Dedifferentiated amniotic fluid mesenchymal stem cell (primary cell): ENCODE results near the gene MAU2.
"Not testable (repeated sequence)": the region's sequence is repeated elsewhere in the genome, so short reads cannot be mapped to it uniquely, and the experiment has no call there.

Experiments
- DNase-seq: peaks from one replicate; pipeline ENCODE4 v3.0.0-alpha.2; 2016; ENCODE audit errors: extremely low spot score

MAU2 gene

DNA sequence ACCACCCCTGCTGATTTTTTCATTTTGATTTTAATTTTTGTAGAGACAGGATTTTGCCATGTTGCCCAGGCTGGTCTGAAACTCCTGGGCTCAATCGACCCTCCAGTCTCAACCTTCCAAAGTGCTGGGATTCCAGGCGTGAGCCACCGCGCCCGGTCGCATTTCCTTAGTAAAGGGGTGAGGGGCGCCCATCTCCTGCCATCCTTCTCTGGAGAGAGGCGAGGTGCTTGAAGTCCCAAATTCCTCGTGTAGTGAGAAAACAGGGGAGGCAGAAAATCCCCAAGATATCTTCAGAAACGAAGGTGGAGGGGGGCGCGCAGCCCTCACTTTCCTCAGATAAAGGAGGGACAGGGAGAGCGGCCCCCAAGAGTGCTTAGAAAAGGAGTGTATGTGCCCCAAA, 63.9 kb downstream of the MAU2 start:
- DNase-seq = no peak

DNA sequence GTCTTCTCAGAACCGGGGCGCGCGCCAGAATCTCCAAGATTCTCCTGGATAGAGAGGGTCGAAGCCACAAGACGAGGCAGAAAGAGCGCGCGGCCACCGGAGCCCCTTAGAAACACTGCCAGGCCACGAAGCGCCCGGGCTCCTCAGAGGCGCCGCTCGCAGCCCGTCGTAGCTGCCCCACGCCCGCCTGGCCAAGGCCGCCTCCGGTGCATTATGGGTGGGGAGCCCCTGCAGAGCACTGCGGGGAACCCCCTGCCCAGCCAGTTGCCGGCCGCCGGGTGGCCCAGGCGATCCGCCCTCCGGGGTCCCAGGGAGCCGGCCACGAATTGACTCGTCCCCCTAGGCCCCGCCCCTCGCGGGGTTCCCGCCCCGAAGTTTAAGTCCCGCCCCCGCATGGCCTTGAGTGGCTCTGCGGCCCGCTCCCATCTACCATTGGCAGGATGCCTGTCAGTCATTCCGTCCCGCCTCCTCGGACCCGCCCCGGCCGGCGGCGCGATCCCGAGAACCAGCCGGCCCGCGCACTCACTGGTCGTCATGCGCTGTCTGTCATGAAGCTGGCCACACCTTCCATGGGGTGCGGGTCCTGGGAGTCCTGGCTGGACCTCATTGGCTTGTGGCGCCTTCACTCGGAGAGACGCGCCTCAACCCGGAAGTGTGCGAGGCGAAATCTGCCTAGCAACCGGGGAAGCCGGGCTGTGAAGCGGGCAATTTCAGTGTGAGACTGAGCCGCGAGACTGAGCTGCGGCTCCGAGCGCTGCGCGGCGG, 64.7 kb downstream of the MAU2 start:
- peak; percentile 99 for DNase-seq

DNA sequence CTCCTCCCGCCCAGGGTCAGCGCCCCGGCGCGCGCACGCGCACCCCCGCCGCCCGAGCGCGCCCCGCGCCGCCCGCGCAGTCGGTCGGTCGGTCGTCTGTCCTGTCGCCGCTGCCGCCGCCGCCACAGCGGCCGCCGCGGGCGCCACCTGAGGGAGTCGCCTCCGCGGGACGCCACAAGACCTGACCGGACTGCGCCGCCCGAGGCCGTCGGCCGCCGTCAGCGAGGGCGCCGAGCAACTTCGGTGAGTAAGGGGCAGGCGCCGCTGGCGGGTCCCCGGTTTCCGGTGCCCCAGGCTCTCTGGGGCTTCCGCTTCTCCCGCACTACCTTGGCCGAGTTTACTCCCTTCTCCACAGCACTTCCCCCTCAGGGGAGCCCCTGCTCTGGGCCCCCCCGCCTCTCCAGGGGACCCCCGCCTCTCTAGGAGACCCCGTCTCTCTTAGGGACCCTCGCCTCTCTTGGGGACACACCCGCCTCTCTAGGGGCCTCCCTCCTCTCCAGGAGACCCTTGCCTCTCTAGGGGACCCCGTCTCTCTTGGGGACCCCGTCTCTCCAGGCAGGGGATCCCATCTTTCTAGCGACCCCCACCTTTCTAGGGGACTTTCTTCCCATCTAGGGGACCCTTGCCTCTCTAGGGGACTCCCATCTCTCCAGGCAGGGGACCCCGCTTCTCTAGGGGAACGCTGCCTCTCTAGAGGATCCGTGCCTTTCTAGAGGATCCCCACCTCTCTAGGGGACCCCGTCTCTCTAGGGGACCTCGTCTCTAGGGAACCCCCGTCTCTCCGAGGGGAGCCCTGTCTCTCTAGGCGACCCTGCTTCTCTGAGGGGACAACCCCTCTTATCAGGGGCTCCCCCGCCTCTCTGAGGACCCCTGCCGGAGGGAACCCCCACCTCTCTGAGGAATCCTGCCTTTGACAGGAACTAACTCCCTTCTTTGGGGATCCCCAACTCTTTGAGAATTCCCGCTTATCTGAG, 65.6 kb downstream of the MAU2 start:
- DNase-seq = no peak

DNA sequence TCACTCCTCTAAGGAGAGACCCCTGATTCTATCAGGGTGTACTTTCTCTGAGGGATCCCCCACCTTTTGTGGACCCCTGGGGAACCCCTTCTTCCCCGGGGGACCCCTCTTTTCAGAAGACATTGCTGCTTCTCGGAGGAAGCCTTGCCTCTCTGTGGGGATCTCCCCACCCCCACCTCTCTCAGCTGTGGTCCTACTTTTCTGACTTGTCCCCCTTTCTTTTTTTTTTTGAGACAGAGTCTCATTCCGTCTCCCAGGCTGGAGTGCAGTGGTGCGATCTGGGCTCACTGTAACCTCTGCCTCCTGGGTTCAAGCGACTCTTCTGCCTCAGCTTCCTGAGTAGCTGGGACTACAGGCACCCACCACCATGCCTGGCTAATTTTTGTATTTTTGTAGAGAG, 66.5 kb downstream of the MAU2 start:
- DNase-seq = no peak

DNA sequence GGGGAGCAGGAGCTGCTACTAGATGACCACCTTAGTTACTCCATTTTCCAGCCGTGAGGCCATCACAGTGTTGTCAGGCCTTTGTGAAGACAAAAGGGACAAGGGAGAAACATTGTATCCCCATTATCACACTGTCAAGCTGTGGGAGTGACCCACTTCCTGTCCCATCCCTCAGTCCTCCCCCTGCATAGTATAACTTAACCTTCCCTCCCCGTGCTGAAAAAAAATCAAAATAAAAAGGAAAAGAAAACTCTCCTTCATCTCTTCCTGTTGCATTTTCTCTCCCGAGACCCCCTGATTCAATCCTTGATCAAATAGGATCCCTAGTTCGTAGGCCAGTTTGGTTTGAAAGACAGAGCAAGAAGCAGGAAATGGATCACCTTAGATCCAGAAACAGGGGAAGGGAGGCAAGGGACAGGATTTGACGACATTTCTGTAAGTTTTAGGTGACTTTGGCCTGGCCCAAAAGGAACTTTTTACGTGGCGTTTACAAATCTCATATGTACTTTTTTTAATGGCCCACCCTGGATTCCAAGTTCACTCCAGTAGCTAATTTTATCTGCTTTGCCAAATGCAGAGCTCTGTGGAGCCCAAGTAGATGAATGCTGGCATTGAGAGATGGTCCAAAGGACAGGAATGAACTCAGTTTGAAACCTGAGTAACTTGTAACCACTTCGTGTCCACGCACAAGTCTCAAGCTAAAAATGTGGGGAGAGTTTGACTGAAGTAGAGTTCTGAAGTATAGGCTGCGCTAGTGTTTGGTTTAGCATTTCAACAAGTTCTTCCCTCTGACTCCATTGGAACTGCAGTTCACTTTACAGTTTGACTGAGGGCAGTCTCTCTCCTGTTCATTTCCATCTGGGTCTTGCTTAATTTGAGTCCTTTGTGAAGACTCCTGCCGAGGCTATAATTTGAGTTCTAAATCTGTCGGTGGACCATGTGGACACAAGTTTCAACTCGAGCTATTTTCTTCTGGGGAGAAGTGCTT, 68.2 kb downstream of the MAU2 start:
- no peak for DNase-seq

DNA sequence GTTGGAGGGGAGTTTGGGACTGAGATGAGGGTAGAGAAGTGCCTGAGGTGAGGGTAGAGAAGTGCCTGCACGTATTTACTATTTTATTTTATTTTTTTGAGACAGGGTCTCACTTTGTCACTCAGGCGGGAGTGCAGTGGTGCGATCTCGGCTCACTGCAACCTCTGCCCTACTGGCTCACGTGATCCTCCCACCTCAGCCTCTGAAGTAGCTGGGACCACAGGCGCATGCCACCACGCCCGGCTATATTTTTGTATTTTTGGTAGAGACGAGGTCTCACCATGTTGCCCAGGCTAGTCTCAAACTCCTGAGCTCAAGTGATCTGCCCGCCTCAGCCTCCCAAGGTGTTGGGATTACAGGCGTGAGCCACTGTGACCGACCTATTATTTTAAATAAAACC, 69.1 kb downstream of the MAU2 start:
- DNase-seq = not testable (repeated sequence)

DNA sequence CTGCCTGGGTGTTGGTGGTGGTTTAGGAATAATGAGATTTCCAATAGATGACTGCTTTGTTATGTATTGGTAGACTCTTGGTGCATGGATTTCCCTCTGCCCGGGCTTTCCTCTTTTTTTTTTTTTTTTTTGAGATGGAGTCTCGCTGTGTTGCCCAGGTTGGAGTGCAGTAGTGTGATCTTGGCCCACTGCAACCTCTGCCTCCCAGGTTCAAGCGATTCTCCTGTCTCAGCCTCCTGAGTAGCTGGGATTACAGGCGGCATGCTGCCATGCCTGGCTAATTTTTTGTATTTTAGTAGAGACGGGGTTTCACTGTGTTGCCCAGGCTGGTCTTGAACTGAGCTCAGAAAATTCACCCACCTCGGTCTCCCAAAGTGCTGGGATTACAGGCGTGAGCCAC, 73.7 kb downstream of the MAU2 start:
- not testable (repeated sequence) for DNase-seq

DNA sequence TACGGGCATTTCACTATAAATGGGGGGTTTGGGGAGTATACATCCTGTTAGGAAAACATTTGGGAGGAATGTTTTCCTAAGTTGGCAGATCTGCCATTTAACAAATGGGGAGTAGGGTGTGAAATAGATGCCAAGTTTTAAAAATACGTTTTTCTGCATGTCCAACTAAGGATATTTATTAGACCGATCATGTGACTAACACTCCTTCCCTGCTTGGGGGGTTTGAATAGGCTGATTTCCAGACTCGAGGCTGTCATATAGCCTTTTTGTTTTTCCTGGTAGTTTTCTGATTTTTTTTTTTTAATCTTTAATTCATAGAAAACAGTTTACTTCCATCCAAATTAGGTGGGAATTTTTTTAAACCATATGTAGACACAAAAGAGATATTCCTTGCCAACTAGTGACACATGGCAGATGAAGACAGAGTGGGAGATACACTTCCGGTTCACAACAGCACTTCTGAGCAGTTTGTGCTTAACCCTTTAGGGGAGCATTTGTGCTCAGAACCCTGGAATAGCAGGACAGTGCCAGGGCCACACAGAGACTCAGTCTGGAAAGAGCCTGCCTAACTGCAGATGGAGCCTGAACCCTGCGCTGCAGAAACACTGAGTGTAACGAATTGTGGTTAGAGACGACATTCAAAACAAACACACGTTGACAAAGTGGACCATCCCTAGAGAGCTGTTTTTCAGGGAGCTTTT, 79.3 kb downstream of the MAU2 start:
- no peak for DNase-seq

DNA sequence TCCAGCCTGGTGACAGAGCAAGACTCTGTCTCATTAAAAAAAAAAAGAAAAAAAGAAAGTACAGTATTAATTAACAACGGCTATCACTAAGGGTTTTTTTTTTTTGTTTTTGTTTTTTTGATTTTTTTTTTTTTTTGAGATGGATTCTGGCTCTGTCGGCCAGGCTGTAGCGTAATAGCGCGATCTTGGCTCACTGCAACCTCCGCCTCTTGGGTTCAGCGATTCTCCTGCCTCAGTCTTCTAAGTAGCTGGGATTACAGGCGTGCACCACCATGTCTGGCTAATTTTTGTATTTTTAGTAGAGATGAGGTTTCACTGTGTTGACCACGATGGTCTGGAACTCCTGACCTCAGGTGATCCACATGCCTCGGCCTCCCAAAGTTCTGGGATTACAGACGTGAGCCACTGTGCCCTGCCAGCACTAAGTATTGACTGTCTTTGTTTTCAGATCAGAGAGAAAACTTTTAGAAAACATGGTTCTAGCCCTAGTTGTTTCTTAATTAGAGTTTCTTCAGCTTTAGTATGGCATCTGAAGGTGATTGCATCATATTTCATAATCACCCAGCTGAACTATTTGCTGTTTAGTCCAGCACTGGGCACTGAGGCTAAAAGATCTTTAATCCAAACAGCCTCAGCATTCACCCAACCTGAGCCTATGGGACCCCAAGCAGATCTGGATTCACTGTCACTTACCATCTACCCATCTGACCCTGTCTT, 82.2 kb downstream of the MAU2 start:
- DNase-seq = no peak

DNA sequence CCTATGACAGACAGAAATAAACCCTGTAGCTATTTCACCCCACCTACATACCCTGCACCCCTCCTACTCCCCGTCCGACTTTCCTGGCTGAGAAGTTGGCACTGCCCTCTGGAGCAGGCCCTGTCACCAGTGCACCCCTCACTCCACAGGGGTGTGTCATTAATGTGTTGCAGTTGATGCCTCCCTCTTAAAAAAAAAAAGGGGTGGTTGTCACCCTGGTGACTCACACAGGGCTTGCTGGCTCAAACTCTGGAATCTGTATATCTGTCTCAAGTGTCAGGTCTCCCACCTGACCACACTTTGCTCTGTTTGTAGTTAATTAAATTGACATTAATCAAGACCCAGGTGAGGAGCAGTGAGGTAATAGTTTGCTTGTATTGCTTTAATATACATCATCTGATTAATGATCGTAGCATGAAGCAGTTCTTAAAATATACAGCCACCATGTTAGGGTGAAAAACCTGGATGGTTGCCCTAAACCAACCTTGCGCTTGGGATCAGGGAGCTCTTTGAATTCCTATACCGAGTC, 82.8 kb downstream of the MAU2 start:
- no peak for DNase-seq

DNA sequence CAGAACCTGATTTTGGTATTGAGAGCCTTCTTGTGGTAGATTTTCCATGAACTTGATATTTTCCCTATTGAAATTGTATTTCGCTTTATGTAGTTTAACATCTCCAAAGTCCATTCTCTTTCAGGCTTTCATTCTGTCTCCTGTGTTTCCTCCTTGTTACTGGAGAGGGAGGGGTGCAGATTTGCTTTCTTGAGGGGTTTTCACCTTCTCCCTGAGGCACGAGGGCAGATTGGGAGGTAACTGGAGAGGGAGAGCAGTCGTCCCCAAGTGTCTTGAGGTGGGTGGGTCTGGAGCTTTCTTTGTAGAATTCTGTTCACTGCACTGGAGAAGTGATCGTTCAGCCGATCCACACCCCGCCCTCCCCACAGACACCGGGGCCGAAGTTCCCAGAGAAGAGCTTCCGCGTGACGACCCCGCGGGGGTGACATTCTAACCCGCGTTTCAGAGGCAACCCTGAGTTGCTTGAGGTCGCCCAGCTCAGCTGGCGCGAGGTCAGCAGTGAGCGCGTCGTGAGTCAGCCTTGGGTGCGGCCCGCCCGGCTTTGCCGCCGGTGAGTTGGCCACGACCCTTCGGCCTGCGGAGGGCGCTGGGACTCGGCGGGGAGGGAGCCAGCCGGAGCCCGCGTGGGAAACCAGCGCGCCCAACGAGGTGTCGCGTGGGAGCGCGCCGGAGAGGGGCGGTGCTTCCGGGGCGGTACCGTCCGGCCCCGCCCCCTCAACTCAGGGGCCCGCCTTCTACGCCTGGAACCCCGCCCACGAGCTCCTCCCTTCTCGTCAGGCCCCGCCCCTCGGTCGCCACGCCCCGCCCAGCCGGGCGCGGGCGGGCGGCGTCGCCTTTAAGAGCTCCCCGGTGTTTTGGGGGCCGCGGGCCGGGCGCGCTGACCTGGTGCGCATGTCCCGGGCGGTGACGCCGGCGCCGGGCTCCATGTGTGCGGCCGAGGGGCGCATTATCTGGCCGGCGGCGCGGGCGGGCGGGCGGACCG, 84.5 kb downstream of the MAU2 start, which contains the start of gene GATAD2A:
Gene GATAD2A, plus strand, starts transcription at position 797 of the 982 bp plus-strand sequence. CDS start 59,671 bp downstream, outside the sequence.
- peak; percentile 85 for DNase-seq

DNA sequence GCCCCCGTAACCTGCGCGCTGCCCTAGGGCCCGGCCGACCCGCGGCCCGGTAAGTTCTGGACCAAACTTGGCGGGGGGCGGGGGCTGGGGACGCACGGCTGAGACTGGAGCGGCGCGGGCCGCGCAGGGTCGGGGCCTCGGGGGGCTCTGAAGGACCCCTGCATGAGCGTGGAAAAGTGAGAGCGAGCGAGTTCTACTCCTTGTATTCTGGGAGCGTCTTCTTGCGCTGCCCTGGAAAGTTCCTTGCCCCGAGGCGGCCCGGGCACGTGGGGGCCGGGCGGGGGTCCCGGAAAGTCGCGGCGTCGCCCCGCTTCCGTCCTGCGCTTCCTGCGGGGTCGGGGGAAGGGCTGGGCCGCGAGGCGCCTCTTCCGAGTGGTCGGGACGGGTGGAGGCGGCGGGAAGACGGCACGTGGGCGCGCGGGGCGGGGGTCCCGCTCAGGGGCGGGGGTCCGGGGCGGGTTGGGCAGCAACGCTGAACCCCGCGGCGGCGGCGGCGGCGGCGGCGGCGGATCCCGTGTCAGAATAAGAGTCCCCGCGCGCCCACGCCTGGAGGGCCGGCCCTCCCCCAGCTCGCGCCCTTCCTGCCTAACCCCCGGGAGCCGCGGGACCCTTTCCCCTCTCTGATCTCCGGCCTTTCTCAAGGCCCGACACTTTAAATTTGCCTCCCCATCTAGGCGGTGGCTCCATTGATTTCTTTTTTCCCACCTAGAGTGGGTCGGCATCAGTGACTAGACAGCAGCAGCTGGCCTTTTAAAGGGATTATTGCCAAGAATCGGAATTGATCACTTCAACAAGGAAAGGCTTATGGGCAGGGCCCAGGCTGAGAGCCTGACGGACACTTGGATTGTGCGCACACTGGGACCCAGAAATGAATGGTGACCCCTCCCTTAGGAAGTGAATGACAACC, 85.6 kb downstream of the MAU2 start:
- DNase-seq = peak; percentile 34

DNA sequence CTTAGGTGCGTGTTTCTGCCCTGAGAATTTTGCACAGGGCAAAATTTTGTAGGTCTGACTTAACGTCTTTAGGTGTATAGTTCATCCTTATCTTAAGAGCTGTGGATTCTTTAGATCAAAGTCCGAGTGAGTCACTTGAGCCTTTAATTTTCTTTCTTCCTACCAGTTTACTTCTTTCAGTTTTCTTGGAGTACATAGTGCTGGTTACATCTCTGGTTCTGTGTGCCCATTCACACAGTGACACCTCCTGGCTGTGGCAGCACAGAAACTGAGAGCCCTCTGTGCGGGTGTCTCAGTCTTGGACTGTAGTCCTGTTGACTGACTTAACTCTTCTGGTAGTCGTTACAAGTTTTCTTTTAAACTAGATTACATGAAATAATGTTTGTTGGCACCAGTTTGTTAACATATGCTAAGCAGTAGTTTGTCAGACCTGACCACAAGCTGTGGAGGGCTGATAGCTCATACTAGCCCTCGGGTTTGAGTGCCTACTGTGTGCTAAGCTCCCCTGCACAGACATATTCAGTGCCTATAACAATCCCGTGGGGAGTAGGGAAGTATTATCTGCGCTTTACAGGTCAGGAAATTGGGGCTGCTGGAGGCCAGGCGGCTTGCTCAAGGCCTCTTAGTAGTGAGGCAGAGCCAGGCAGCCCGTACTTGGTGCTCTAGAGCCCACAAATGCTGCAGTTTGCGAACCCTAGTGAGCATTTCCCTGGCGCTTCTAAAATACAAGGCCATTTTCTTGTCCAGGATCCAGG, 86.4 kb downstream of the MAU2 start:
- peak; percentile 29 for DNase-seq

DNA sequence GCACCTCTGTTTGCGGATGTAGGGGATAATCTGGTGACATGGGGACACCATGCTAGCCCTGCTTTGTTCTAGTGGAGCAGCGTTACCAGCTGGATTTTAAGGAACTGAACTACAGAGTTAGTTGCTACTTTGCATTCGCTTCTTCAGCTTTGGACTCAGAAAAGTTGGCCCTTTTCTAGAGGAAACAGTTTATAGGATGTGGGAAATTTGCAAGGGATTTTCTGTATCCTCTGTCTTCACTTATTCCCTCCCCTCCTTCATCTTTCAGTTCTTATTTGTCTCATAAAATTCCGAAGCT, 87.0 kb downstream of the MAU2 start:
- no peak for DNase-seq
